Ramos (cell line): Measurements from ENCODE around the gene SFPQ.

ENCODE experiments used
- in situ Hi-C: fragments of 300-500 bp; cut with MboI; formaldehyde crosslinking; loops from one replicate; pipeline ENCODE4 v1.14.3; 2022; ENCODE audit warnings: low sequenced_read_pairs; ENCODE audit not compliant: unreplicated experiment

SFPQ gene

GRCh38 chr1:35188578-35189392 lies 4.2 kb downstream of the SFPQ start:
- in situ Hi-C loops = no loop called here

- in situ Hi-C loops = no loop called here
These were observed 5.1 kb downstream of the SFPQ start for GRCh38 chr1:35187816-35188342.

- in situ Hi-C loops = no loop called here
These were observed 6.7 kb downstream of the SFPQ start for GRCh38 chr1:35186239-35186638.

GRCh38 chr1:35185200-35185599 lies 7.7 kb downstream of the SFPQ start:
- in situ Hi-C loops = no loop called here

GRCh38 chr1:35184495-35185199 lies 8.3 kb downstream of the SFPQ start:
- in situ Hi-C loops = no loop called here

GRCh38 chr1:35181790-35182455 lies 11.0 kb downstream of the SFPQ start:
- in situ Hi-C loops = no loop called here

- in situ Hi-C loops = no loop called here
These were observed 12.1 kb downstream of the SFPQ start for GRCh38 chr1:35180776-35181374.

- in situ Hi-C loops = no loop called here
These were observed 13.0 kb downstream of the SFPQ start for GRCh38 chr1:35179908-35180307.

GRCh38 chr1:35178874-35179380 lies 14.0 kb downstream of the SFPQ start:
- in situ Hi-C loops = no loop called here

GRCh38 chr1:35178295-35178695 lies 14.7 kb downstream of the SFPQ start:
- in situ Hi-C loops = no loop called here

GRCh38 chr1:35177237-35177786 lies 15.6 kb downstream of the SFPQ start:
- in situ Hi-C loops = no loop called here

- in situ Hi-C loops = no loop called here
These were observed 17.3 kb downstream of the SFPQ start for GRCh38 chr1:35175602-35176001.

- in situ Hi-C loops = no loop called here
These were observed 17.8 kb downstream of the SFPQ start for GRCh38 chr1:35175098-35175576.

GRCh38 chr1:35173909-35174540 lies 18.9 kb downstream of the SFPQ start:
- in situ Hi-C loops = no loop called here

- in situ Hi-C loops = no loop called here
These were observed 19.5 kb downstream of the SFPQ start for GRCh38 chr1:35173491-35173890.

GRCh38 chr1:35172022-35172421 lies 20.9 kb downstream of the SFPQ start:
- in situ Hi-C loops = no loop called here

GRCh38 chr1:35171579-35171978 lies 21.4 kb downstream of the SFPQ start:
- in situ Hi-C loops = no loop called here

- in situ Hi-C loops = no loop called here
These were observed 28.1 kb downstream of the SFPQ start for GRCh38 chr1:35164893-35165292.

GRCh38 chr1:35151220-35151619 lies 41.7 kb downstream of the SFPQ start:
- in situ Hi-C loops = no loop called here
